ENCODE results near the gene TBXA2R.
A peak's percentile ranks its signal among the peaks of the same experiment; 100 is the strongest.

The TBXA2R gene

GRCh38 chr19:3556423-3556977 lies 50.2 kb downstream of the TBXA2R start:
- H3K27ac ChIP-seq (ENCODE audit: low read depth, low read length), result no peak overlapping the region
- H3K4me1 ChIP-seq (ENCODE audit: control insufficient read depth, insufficient read depth, low read length), result peaks cover 4% of the 10 kb centered on the region
- H3K9ac ChIP-seq (ENCODE audit: low read length), result peak overlapping the region; percentile 66
- H3K27me3 ChIP-seq (ENCODE audit: control insufficient read depth, insufficient read depth, low read length), result no peaks in the 10 kb centered on the region
- no peaks in the 10 kb centered on the region for H3K36me3 ChIP-seq (ENCODE audit: control insufficient read depth, insufficient read depth, low read length)
- H3K4me3 ChIP-seq (ENCODE audit: low read length), result peak overlapping the region; percentile 75

DNA sequence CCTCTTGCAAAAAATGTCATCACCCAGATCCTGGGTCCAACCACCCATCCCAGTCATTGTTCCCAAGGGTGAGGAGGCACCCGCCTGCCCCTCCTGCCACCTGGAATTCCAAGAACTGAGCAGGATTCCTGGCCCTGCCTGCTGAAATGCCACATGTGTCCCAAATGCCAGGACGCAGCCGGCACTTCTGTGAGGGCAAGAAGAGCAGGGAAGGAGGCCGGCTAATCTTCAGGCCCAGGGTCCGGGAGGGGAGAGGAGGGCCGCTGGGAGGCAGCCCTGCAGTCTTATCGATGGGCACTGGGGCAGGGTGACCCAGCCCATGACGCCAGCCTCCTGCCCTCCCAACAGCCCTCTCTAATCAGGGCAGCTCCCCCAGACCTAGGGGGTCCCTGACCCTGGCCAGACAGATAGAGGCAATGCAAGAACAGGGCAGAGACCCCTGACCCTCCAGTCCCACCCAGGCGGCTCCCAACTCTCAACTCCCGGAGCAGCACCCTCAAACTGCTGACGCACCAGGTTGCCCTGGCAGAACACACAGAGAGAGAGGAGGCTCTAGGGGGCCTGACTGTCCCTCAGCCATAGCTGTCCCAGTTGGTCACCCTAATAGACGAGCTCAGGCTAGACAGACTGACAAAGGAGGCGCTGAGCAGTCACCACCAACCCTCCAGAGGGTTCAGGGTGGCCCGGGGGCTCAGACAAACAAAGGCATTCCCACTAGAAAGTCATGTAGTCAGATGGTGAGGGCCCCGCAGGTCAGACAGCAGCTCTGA lies 50.8 kb downstream of the TBXA2R start:
- peaks cover under 1% of the 10 kb centered on the region for H3K36me3 ChIP-seq (ENCODE audit: control insufficient read depth, insufficient read depth, low read length)
- no peak overlapping the region for H3K27ac ChIP-seq (ENCODE audit: low read depth, low read length)
- H3K9ac ChIP-seq (ENCODE audit: low read length), result no peak overlapping the region
- no peaks in the 10 kb centered on the region for H3K27me3 ChIP-seq (ENCODE audit: control insufficient read depth, insufficient read depth, low read length)
- peaks cover 4% of the 10 kb centered on the region for H3K4me1 ChIP-seq (ENCODE audit: control insufficient read depth, insufficient read depth, low read length)
- peak overlapping the region; percentile 75 for H3K4me3 ChIP-seq (ENCODE audit: low read length)

DNA sequence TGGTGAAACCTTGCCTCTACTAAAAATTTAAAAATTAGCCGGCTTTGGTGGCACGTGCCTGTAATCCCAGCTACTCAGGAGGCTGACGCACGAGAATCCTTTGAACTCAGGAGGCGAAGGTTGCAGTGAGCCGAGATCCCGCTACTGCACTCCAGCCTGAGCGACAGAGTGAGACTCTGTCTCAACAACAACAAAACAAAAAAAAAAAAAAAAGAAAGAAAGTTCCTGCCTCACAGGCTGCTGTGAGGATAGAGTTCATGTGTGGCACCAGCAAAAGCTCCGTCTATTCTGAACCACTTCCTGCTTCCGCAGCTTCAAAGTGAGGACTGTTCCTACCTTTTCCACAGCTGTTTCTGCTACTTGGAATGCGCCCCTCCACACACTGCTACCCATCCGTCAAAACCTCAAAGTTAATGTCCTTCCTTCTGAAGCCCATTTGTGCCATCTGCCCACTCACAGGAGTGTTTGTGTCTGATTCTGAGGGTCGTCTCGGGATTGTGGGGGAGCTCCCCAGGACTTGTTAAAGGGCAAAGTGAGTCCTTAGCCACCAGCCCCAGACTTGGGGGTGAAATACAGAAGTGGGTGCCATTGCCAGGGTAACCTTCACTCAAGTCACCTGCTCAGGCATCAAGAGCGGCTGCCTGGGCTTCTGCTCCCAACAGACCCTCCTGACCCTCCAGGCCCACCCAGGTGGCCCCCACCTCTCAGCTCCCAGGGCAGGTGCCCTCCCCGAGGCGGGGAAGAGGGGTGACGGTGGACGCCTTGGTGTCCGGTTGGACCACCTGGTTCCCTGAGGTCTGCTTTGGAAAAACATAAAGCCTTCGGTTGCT lies 52.2 kb downstream of the TBXA2R start:
- Histone ChIP-seq H3K4me1 (ENCODE audit: control insufficient read depth, insufficient read depth, low read length) (peaks cover 4% of the 10 kb centered on the region), H3K27me3 (ENCODE audit: control insufficient read depth, insufficient read depth, low read length) (no peaks in the 10 kb centered on the region), H3K36me3 (ENCODE audit: control insufficient read depth, insufficient read depth, low read length) (peaks cover 2% of the 10 kb centered on the region), H3K27ac (ENCODE audit: low read depth, low read length) (no peak overlapping the region), H3K4me3 (ENCODE audit: low read length) (no peak overlapping the region), H3K9ac (ENCODE audit: low read length) (no peak overlapping the region)

GRCh38 chr19:3551792-3552095 lies 54.9 kb downstream of the TBXA2R start:
- peaks cover 2% of the 10 kb centered on the region for H3K36me3 ChIP-seq (ENCODE audit: control insufficient read depth, insufficient read depth, low read length)
- no peaks in the 10 kb centered on the region for H3K27me3 ChIP-seq (ENCODE audit: control insufficient read depth, insufficient read depth, low read length)
- H3K9ac ChIP-seq (ENCODE audit: low read length), result no peak overlapping the region
- peaks cover 4% of the 10 kb centered on the region for H3K4me1 ChIP-seq (ENCODE audit: control insufficient read depth, insufficient read depth, low read length)
- H3K27ac ChIP-seq (ENCODE audit: low read depth, low read length), result no peak overlapping the region
- no peak overlapping the region for H3K4me3 ChIP-seq (ENCODE audit: low read length)

- no peak overlapping the region for H3K9ac ChIP-seq (ENCODE audit: low read length)
- no peaks in the 10 kb centered on the region for H3K4me1 ChIP-seq (ENCODE audit: control insufficient read depth, insufficient read depth, low read length)
- H3K27me3 ChIP-seq (ENCODE audit: control insufficient read depth, insufficient read depth, low read length), result no peaks in the 10 kb centered on the region
- no peak overlapping the region for H3K27ac ChIP-seq (ENCODE audit: low read depth, low read length)
- peaks cover 2% of the 10 kb centered on the region for H3K36me3 ChIP-seq (ENCODE audit: control insufficient read depth, insufficient read depth, low read length)
- no peak overlapping the region for H3K4me3 ChIP-seq (ENCODE audit: low read length)
These were observed 55.5 kb downstream of the TBXA2R start for GRCh38 chr19:3550947-3551791.

DNA sequence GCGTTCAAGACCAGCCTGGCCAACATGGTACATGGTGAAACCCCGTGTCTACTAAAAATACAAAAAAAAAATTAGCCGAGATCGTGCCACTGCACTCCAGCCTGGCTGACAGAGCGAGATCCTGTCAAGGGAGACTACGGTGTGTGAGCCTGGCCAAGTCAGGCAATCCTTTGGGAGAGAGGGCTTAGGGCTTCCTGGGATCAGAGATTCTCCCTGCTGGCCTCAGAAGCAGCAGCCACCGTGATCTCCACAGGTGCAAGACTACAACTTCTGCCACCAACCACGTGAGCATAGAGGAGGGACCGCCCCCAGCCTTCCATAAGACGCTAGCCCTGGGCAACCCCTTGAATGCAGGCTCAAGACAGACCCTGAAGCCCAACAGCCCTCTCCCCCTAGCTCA lies 56.9 kb downstream of the TBXA2R start:
- H3K9ac ChIP-seq (ENCODE audit: low read length), result no peak overlapping the region
- H3K36me3 ChIP-seq (ENCODE audit: control insufficient read depth, insufficient read depth, low read length), result peaks cover 2% of the 10 kb centered on the region
- H3K4me3 ChIP-seq (ENCODE audit: low read length), result no peak overlapping the region
- no peak overlapping the region for H3K27ac ChIP-seq (ENCODE audit: low read depth, low read length)
- H3K4me1 ChIP-seq (ENCODE audit: control insufficient read depth, insufficient read depth, low read length), result no peaks in the 10 kb centered on the region
- no peaks in the 10 kb centered on the region for H3K27me3 ChIP-seq (ENCODE audit: control insufficient read depth, insufficient read depth, low read length)

GRCh38 chr19:3548606-3549005 lies 58.1 kb downstream of the TBXA2R start:
- Histone ChIP-seq H3K4me3 (ENCODE audit: low read length) (no peak overlapping the region), H3K4me1 (ENCODE audit: control insufficient read depth, insufficient read depth, low read length) (no peaks in the 10 kb centered on the region), H3K9ac (ENCODE audit: low read length) (no peak overlapping the region), H3K27me3 (ENCODE audit: control insufficient read depth, insufficient read depth, low read length) (no peaks in the 10 kb centered on the region), H3K27ac (ENCODE audit: low read depth, low read length) (no peak overlapping the region), H3K36me3 (ENCODE audit: control insufficient read depth, insufficient read depth, low read length) (peaks cover 2% of the 10 kb centered on the region)

DNA sequence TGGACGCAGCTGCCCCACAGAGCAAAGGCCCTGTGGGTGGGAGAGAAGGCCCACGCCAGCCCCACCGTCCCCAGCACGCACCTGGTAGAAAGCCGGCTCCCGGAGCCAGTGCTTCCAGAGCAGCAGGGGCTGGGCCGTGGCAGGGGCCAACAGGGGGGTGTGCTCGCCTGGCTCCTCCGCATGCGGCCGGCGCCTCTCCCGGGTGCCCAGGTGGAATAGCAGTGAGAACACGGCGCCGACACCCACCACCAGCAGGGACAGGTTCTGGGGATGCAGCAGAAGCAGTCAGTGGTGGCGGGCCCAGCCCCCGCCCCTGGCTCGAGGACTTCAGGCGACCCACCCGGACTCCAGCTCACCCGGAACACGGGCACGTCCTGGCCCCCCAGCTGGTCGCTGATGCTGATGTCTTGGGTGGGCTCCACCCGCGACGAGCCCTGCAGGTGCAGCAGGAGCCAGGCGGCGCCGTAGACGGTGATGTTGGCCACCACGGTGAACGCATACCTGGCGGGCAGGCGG lies 58.9 kb downstream of the TBXA2R start:
- H3K36me3 ChIP-seq (ENCODE audit: control insufficient read depth, insufficient read depth, low read length), result peaks cover 2% of the 10 kb centered on the region
- no peaks in the 10 kb centered on the region for H3K4me1 ChIP-seq (ENCODE audit: control insufficient read depth, insufficient read depth, low read length)
- no peaks in the 10 kb centered on the region for H3K27me3 ChIP-seq (ENCODE audit: control insufficient read depth, insufficient read depth, low read length)
- H3K27ac ChIP-seq (ENCODE audit: low read depth, low read length), result no peak overlapping the region
- no peak overlapping the region for H3K4me3 ChIP-seq (ENCODE audit: low read length)
- H3K9ac ChIP-seq (ENCODE audit: low read length), result no peak overlapping the region

- Histone ChIP-seq H3K27me3 (ENCODE audit: control insufficient read depth, insufficient read depth, low read length) (no peaks in the 10 kb centered on the region), H3K36me3 (ENCODE audit: control insufficient read depth, insufficient read depth, low read length) (peaks cover 2% of the 10 kb centered on the region), H3K4me3 (ENCODE audit: low read length) (no peak overlapping the region), H3K4me1 (ENCODE audit: control insufficient read depth, insufficient read depth, low read length) (no peaks in the 10 kb centered on the region), H3K9ac (ENCODE audit: low read length) (no peak overlapping the region), H3K27ac (ENCODE audit: low read depth, low read length) (no peak overlapping the region)
These were observed 59.4 kb downstream of the TBXA2R start for GRCh38 chr19:3547301-3547731.

DNA sequence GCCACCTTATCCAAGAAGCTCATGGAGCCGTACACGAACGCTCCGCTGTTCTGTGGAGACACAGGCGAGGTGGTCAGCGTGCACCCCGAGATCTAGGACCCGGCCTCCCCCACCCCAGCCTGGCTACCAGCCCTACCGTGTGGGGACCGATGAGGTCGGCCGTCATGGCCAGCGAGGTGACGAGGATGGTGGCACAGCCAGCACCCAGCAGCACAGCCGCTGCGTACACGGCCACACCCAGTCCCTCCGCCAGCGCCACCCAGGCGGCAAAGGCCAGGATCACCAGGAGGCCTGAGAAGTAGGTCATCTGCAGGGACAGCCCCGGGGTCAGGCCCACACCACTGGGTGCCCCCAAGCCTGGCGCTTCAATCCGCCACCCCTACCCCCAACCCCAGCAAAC lies 60.6 kb downstream of the TBXA2R start:
- H3K4me1 ChIP-seq (ENCODE audit: control insufficient read depth, insufficient read depth, low read length), result no peaks in the 10 kb centered on the region
- no peaks in the 10 kb centered on the region for H3K27me3 ChIP-seq (ENCODE audit: control insufficient read depth, insufficient read depth, low read length)
- no peak overlapping the region for H3K9ac ChIP-seq (ENCODE audit: low read length)
- no peak overlapping the region for H3K27ac ChIP-seq (ENCODE audit: low read depth, low read length)
- H3K4me3 ChIP-seq (ENCODE audit: low read length), result no peak overlapping the region
- peaks cover 2% of the 10 kb centered on the region for H3K36me3 ChIP-seq (ENCODE audit: control insufficient read depth, insufficient read depth, low read length)

DNA sequence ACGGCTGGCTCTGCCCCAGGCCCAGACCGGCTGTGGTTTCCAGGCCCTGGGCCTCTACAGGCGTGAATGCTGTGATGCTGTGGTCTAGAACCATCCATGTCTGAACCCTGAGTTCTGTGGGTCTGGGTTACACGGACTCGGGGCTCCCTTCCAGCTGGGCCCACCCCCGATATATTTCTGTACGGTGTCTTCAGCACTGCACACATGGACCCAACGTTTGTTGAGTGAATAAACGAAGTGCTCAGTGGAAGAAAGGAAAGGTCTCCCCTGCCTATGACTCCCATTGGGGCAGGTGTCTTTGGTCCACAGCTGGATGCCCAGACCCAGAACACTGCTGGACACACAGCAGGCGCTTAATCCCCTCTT lies 61.0 kb downstream of the TBXA2R start:
- Histone ChIP-seq H3K36me3 (ENCODE audit: control insufficient read depth, insufficient read depth, low read length) (peaks cover under 1% of the 10 kb centered on the region), H3K4me1 (ENCODE audit: control insufficient read depth, insufficient read depth, low read length) (no peaks in the 10 kb centered on the region), H3K4me3 (ENCODE audit: low read length) (no peak overlapping the region), H3K27me3 (ENCODE audit: control insufficient read depth, insufficient read depth, low read length) (no peaks in the 10 kb centered on the region), H3K9ac (ENCODE audit: low read length) (no peak overlapping the region), H3K27ac (ENCODE audit: low read depth, low read length) (no peak overlapping the region)
